ENCODE measurements around the gene RPL35.

- TF ChIP-seq, protein P1, sequence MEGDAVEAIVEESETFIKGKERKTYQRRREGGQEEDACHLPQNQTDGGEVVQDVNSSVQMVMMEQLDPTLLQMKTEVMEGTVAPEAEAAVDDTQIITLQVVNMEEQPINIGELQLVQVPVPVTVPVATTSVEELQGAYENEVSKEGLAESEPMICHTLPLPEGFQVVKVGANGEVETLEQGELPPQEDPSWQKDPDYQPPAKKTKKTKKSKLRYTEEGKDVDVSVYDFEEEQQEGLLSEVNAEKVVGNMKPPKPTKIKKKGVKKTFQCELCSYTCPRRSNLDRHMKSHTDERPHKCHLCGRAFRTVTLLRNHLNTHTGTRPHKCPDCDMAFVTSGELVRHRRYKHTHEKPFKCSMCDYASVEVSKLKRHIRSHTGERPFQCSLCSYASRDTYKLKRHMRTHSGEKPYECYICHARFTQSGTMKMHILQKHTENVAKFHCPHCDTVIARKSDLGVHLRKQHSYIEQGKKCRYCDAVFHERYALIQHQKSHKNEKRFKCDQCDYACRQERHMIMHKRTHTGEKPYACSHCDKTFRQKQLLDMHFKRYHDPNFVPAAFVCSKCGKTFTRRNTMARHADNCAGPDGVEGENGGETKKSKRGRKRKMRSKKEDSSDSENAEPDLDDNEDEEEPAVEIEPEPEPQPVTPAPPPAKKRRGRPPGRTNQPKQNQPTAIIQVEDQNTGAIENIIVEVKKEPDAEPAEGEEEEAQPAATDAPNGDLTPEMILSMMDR (conservative IDR thresholded peaks at IDR 0.05; ENCODE audit: low read depth, low read length) = no peak
- no peak for TF ChIP-seq EZH2 (IDR thresholded peaks at IDR 0.05; ENCODE audit: borderline replicate concordance, low read depth, low read length, poor library complexity, severe bottlenecking)
Measured at GRCh38 chr9:124809741-124810500, 51.8 kb downstream of the RPL35 start.

Data from A673 (cell line).